GM18907 (cell line): ENCODE data around the gene MC3R.
"Not testable (repeated sequence)": the region's sequence is repeated elsewhere in the genome, so short reads cannot be mapped to it uniquely, and the experiment has no call there.

ENCODE experiments used
- ATAC-seq: cut with Tn5 transposase; IDR thresholded peaks from one replicate; pipeline ENCODE4 v1.9.1; 2021; ENCODE audit warnings: mild to moderate bottlenecking, moderate library complexity; ENCODE audit not compliant: unreplicated experiment

MC3R gene

GRCh38 chr20:56247954-56248782 lies at the start of gene MC3R:
TSS of gene MC3R (plus strand) at chr20:56248732. CDS start at chr20:56248844, 112 bp downstream.
- ATAC-seq = peak; percentile 82

- no peak for ATAC-seq
Observed at GRCh38 chr20:56200456-56200855, 48.1 kb upstream of the MC3R start.

GRCh38 chr20:56202493-56203077 lies 45.9 kb upstream of the MC3R start:
- no peak for ATAC-seq

- no peak for ATAC-seq
Observed at GRCh38 chr20:56204206-56204605, 44.3 kb upstream of the MC3R start.

- ATAC-seq = no peak
Observed at GRCh38 chr20:56205346-56205745, 43.2 kb upstream of the MC3R start.

- ATAC-seq = no peak
Observed at GRCh38 chr20:56207656-56208055, 40.9 kb upstream of the MC3R start.

- ATAC-seq = no peak
Observed at GRCh38 chr20:56208121-56208520, 40.4 kb upstream of the MC3R start.

- ATAC-seq = no peak
Observed at GRCh38 chr20:56211051-56211450, 37.5 kb upstream of the MC3R start.

GRCh38 chr20:56212091-56212490 lies 36.4 kb upstream of the MC3R start:
- ATAC-seq = no peak

GRCh38 chr20:56213321-56213720 lies 35.2 kb upstream of the MC3R start:
- ATAC-seq = no peak

GRCh38 chr20:56215115-56215514 lies 33.4 kb upstream of the MC3R start:
- no peak for ATAC-seq

GRCh38 chr20:56217829-56218228 lies 30.7 kb upstream of the MC3R start:
- no peak for ATAC-seq

- ATAC-seq = not testable (repeated sequence)
Observed at GRCh38 chr20:56221186-56221585, 27.3 kb upstream of the MC3R start.

- no peak for ATAC-seq
Observed at GRCh38 chr20:56222201-56222600, 26.3 kb upstream of the MC3R start.

GRCh38 chr20:56222945-56223344 lies 25.6 kb upstream of the MC3R start:
- no peak for ATAC-seq

GRCh38 chr20:56223352-56223751 lies 25.2 kb upstream of the MC3R start:
- ATAC-seq = no peak

GRCh38 chr20:56228021-56228420 lies 20.5 kb upstream of the MC3R start:
- no peak for ATAC-seq

- ATAC-seq = no peak
Observed at GRCh38 chr20:56229812-56230211, 18.7 kb upstream of the MC3R start.

- ATAC-seq = no peak
Observed at GRCh38 chr20:56234110-56234509, 14.4 kb upstream of the MC3R start.

GRCh38 chr20:56237335-56237734 lies 11.2 kb upstream of the MC3R start:
- ATAC-seq = no peak

GRCh38 chr20:56244259-56244658 lies 4.3 kb upstream of the MC3R start:
- ATAC-seq = no peak

GRCh38 chr20:56245761-56246160 lies 2.8 kb upstream of the MC3R start:
- ATAC-seq = no peak
